Cerebellar cortex (tissue), 1 donor: ENCODE measurements around the gene CARMIL1.
A peak's percentile ranks its signal among the peaks of the same experiment; 100 is the strongest.

Experiments used
- DNase-seq: peaks from one replicate; pipeline ENCODE4 v3.0.0-alpha.2; 2015; ENCODE audit warnings: low spot score

Gene CARMIL1

GRCh38 chr6:25619217-25619616 is 340.0 kb downstream of the CARMIL1 start:
- no peak for DNase-seq

GRCh38 chr6:25620391-25620790 is 341.2 kb downstream of the CARMIL1 start:
- DNase-seq = no peak

GRCh38 chr6:25623065-25623464 is 343.9 kb downstream of the CARMIL1 start:
- peak; percentile 5 for DNase-seq

DNA sequence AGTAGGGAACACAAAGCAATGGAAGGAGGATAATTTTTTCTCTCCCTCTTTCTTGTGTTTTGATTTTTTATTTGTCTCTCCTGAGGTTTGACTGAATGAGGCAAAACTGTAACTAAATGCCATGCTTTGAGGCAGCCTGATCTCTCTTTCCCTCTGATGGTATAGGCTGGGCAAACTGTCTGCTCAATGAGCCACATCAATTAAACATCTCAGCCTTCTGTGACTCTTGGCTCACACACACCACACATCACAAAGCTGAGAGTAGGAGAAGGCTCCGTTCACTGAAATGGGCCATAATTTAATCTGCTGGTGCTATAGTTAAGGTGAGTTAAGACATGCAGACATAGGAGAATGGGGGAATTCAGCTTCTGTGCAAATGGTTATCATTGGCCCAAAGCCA is 344.7 kb downstream of the CARMIL1 start:
- peak; percentile 33 for DNase-seq

DNA sequence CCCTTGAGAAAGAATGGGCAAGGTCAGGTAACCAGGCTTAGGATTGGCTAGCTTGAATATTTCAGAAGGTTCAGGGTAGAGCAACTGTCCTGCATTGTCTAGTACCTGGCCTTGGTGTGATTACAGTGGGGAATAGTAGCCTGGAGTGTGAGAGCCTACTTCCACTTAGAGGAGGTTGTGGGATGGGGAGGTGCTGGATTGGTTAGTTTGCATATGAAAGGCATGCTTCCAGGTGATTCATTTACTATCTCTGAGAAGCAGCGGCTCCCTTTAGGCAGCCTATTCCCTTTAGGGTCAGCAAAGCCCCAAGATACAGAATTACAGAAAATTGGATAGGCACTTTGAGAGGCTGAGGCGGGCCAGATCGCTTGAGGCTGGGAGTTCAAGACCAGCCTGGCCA is 347.8 kb downstream of the CARMIL1 start:
- no peak for DNase-seq

GRCh38 chr6:25628471-25629197 is 349.5 kb downstream of the CARMIL1 start:
- no peak for DNase-seq

DNA sequence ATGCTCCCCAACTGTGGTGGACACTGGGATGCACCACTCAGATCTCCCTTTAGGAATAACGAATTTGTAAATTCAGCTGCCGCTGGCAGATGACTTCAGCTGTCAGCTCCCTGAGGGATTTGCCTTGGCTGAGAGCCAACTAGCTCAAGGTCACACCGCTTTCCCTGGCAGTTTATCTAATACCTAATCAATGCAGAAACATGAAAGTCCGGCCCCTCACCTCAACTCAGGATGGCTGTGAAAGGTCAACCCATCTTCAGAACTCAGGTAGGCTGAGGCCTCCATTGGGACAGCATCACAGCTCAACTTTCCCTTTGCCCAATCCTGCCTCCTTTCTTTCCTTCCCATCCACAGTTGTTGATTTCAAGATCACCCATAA is 350.0 kb downstream of the CARMIL1 start:
- no peak for DNase-seq

GRCh38 chr6:25630508-25631278 is 351.5 kb downstream of the CARMIL1 start:
- no peak for DNase-seq

DNA sequence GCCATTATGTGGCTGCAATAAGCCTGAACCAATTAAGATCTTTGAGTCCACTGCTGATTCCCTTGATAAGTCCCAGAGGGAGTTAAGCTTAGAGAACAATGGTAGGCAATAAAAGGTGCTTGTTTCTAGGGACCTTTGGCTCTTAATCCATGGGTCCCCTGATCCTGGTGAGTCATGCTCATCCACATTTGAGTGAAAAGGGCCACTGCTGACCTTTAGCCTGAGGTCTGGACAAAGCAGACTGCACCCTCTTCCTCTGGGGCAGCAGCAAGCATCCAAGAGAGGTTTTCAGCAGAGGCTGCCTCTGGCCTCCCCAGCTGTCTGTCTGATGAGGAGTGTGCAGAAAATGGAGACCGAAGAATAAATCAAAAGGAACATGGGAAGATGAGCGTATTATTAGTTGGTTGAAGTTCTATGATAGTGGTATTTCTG is 356.7 kb downstream of the CARMIL1 start:
- DNase-seq = no peak

DNA sequence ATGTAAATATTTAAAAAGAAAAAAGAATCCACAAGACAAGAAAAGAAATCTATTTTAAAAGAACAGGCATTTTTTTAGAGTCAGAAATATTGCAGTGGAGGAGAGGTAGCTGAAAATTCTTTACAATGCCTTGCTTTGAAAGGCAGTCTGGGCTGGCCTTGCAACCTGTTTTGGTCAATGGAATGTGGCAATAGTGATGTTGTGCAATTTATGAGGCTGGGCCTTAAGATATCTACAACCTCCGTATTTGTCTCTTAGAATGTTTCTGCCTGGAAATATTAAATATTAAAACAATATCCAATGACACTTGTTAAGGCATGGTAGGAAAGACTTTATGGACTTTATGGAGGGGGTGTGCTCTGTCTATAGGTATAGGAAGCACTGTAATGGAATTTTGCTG is 358.0 kb downstream of the CARMIL1 start:
- DNase-seq = no peak

DNA sequence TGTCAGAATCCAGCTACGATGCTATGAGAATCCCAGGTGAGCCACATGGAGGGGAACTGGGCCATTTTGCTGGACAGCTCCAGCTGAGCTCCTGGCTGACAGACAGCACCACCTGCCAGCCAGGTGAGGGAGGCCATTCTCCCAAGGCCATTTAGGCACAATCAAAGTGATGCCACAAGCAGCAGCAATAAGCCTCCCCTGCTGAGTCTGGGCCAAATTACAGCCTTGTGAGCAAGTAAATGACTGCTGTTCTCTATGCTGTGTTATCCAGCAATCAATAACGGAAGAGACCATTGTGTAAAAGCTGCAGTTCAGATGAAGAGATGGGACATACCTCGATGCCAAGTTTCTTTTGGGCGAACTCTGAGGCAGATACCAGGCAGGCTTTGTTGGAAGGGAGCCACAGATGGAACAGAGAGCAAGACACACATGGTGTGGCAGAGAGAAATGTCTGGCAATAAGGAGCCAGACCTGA is 358.8 kb downstream of the CARMIL1 start:
- peak; percentile 63 for DNase-seq

GRCh38 chr6:25639653-25640052 is 360.5 kb downstream of the CARMIL1 start:
- DNase-seq = no peak

DNA sequence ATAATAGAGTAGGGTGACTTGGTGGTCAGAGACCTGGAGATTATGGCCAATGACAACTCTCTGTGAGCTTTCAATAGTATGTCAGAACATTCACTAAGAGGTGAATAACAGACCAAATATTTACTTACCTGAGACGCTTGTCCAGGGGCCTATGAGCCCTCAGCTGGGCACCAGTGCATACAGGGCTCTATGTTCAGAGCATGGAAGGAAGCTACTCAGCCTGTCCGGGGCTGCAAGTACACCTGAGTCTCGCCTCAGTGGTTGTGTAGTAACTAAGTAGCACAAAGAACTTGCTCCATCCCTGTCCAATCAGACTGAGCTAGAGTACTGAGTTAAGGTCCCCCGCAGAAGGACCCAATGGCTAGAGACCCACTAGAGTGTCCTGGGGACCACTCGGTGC is 361.3 kb downstream of the CARMIL1 start:
- DNase-seq = no peak

DNA sequence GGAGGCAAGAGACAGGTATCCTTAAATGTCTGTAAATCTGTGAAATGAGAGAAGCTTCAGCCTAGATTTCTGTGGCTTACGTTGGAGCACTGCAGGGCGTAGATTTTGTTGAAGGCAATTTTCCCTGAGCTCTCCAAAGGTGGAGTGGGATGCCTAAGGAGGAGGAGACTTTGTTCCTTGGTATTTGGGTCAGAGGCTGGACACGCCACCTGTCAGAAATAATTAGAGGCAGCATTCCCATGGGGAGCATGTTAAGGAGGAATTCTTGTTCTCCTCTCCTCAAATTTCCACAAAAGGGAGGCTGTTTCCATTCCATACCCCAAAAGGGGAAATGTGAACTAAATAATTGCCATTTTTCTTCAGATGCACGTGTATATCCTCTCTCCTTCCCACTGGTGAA is 361.7 kb downstream of the CARMIL1 start:
- peak; percentile 68 for DNase-seq

- no peak for DNase-seq
These were observed 362.2 kb downstream of the CARMIL1 start for GRCh38 chr6:25641377-25641776.

GRCh38 chr6:25641940-25642666 is 362.9 kb downstream of the CARMIL1 start:
- DNase-seq = no peak

GRCh38 chr6:25642667-25643328 is 363.6 kb downstream of the CARMIL1 start:
- DNase-seq = no peak

DNA sequence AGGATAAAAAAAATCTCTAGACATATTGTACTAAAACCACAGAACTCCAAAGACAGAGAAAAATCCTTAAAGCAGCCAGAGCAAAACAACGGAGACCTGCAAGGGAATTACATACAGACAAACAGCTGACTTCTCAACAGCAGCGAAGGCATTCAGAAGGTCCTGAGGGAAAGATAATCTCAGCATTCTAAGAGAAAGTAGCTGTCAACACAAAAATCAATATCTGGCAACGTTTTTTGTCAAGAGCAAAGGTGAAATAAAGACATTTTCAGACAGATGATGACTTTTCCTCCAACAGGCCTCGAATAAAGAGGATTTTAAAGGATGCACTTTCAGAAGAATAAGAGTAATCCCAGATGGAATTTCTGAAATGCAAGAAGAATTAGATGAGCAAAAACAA is 366.7 kb downstream of the CARMIL1 start:
- no peak for DNase-seq

DNA sequence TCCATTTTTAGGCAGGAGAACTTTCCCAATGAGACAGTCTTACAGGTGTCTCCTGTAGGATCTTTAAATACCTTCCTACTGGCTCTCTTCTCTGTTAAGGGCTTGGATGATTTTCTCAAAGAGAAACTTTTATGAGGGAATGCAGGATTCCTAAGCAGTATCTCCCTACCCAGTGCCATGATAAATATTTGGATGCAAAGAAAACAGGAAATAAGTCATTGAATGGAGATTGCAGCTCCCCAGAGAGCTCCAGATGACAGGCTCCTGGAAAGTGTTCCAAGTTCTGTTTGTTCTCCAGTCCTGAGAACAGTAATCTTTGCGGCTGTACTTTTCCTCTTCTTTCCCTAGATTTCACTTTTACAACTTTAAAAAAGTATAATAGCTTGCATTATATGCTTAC is 370.4 kb downstream of the CARMIL1 start:
- no peak for DNase-seq

DNA sequence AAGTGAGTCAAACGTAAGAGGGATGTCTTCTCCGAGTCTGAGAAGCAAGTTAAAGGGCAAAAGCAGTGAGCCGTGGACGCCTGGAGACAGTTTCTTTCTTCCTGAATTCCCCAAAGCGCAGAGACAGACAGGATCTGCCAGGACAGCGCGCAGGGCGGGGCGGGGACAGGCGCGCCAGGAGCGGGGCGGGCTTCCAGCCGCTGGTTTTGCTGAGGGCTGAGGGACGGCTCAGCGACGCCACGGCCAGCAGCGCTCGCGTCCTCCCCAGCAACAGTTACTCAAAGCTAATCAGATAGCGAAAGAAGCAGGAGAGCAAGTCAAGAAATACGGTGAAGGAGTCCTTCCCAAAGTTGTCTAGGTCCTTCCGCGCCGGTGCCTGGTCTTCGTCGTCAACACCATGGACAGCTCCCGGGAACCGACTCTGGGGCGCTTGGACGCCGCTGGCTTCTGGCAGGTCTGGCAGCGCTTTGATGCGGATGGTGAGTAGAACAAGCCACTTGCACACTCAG is 372.9 kb downstream of the CARMIL1 start, which contains the start of gene SCGN:
SCGN (plus strand) TSS at position 209 of the 509 bp plus-strand sequence; CDS start at position 398, 189 bp downstream.
- DNase-seq = peak; percentile 43

GRCh38 chr6:25655723-25656122 is 376.5 kb downstream of the CARMIL1 start:
- peak; percentile 36 for DNase-seq
